GM06990 (cell line): Measurements from ENCODE around the gene HBP1.
"Not testable (repeated sequence)": the region's sequence is repeated elsewhere in the genome, so short reads cannot be mapped to it uniquely, and the experiment has no call there.

Source experiments
- DNase-seq: peaks from one replicate; pipeline ENCODE4 v3.0.0-alpha.2; 2011; ENCODE audit not compliant: insufficient read length; ENCODE audit errors: extremely low read depth
- H3K27me3 ChIP-seq: replicated peaks from 2 replicates; pipeline ENCODE4 v1.6.0; 2011; ENCODE audit warnings: low read length; ENCODE audit not compliant: control insufficient read depth, insufficient read depth
- H3K36me3 ChIP-seq: 2 replicates; pipeline ENCODE4 v1.5.1; 2011; ENCODE audit warnings: low read length; ENCODE audit not compliant: control insufficient read depth, insufficient read depth
- H3K4me3 ChIP-seq: replicated peaks from 2 replicates; pipeline ENCODE4 v1.5.1; 2011; ENCODE audit warnings: low read depth, mild to moderate bottlenecking, control low read depth, low read length
- CTCF ChIP-seq: IDR thresholded peaks from 2 replicates; pipeline ENCODE4 v1.5.1; 2011; ENCODE audit warnings: low read length, control low read depth, mild to moderate bottlenecking, inconsistent platforms; ENCODE audit not compliant: insufficient read depth, poor library complexity, severe bottlenecking

Gene HBP1

GRCh38 chr7:107213193-107213788, 44.5 kb downstream of the HBP1 start:
- no peak for TF ChIP-seq CTCF
- Histone ChIP-seq H3K27me3 (no peaks in the 10 kb centered on the region), H3K36me3 (no peaks in the 10 kb centered on the region; the same call in 1 of the 2 replicates), H3K4me3 (no peak overlapping the region)
- DNase-seq: no peak

- Histone ChIP-seq H3K27me3 (no peaks in the 10 kb centered on the region), H3K36me3 (no peaks in the 10 kb centered on the region; the same call in 1 of the 2 replicates), H3K4me3 (no peak overlapping the region)
- DNase-seq: no peak
- no peak for TF ChIP-seq CTCF
These were observed 45.1 kb downstream of the HBP1 start for GRCh38 chr7:107213945-107214344.

- Histone ChIP-seq H3K27me3 (no peaks in the 10 kb centered on the region), H3K36me3 (no peaks in the 10 kb centered on the region), H3K4me3 (no peak overlapping the region)
- no peak for TF ChIP-seq CTCF
- DNase-seq: no peak
These were observed 50.9 kb downstream of the HBP1 start for GRCh38 chr7:107219563-107220244.

GRCh38 chr7:107220356-107220755, 51.6 kb downstream of the HBP1 start:
- H3K36me3 ChIP-seq: no peaks in the 10 kb centered on the region
- no peak for TF ChIP-seq CTCF
- no peak overlapping the region for H3K4me3 ChIP-seq
- no peaks in the 10 kb centered on the region for H3K27me3 ChIP-seq
- no peak for DNase-seq

DNA sequence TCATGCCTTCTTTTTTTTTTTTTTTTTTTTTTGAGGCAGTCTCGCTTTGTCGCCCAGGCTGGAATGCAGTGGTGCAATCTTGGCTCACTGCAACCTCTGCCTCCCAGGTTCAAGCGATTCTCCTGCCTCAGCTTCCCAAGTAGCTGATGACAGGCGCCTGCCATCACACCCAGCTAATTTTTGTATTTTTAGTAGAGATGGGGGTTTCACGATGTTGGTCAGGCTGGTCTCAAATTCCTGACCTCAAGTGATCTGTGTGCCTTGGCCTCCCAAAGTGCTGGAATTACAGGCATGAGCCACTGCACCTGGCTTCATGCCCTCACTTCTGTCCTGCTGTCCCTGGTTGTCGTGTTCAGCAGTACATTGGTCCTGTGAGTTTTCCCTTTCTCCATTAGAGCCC, 52.0 kb downstream of the HBP1 start:
- not testable (repeated sequence) for H3K36me3 ChIP-seq, H3K4me3 ChIP-seq, H3K27me3 ChIP-seq, DNase-seq

DNA sequence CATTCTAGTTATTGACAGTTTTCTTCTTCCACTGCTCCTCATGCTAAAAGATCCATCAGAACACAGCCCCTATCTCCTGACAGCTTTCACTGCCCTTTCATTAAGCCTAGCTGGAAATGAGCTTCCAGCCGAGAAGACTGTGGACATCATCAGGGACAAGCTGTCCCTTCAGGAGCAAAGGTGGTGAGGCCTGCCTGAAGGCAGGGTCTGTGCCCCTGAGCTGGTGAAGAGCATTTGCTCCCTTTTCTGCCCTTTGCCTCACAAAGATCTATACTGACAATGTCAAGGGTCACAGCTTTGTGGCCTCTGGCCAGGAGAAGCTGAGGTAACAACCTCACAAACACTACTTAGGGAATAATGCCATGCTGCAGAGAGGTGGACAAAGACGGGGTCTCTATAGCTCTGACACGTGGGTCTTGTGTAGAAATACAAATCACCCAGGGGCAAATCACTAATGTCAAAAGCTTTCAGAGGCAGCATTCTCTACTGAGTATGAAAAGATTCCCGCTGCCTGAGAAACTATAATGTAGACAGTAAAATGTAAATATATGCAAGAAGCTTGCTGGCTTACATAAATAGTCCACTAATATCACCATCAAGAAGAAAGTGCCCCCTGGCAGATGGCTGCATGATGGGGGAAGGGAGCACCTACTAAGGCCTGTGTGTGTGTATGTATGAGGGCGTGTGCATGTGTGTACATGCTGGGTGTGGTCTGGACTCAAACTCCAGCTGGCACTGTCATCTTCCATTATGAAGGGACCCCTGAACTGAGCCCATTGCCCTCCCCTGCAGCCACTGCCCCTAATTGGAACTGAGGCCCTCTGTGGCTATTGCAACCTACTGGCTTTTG, 55.8 kb downstream of the HBP1 start:
- no peak for DNase-seq
- TF ChIP-seq CTCF: no peak
- H3K36me3 ChIP-seq: no peaks in the 10 kb centered on the region
- no peak overlapping the region for H3K4me3 ChIP-seq
- no peaks in the 10 kb centered on the region for H3K27me3 ChIP-seq
